ENCODE measurements around the gene STAC3.

The STAC3 gene

DNA sequence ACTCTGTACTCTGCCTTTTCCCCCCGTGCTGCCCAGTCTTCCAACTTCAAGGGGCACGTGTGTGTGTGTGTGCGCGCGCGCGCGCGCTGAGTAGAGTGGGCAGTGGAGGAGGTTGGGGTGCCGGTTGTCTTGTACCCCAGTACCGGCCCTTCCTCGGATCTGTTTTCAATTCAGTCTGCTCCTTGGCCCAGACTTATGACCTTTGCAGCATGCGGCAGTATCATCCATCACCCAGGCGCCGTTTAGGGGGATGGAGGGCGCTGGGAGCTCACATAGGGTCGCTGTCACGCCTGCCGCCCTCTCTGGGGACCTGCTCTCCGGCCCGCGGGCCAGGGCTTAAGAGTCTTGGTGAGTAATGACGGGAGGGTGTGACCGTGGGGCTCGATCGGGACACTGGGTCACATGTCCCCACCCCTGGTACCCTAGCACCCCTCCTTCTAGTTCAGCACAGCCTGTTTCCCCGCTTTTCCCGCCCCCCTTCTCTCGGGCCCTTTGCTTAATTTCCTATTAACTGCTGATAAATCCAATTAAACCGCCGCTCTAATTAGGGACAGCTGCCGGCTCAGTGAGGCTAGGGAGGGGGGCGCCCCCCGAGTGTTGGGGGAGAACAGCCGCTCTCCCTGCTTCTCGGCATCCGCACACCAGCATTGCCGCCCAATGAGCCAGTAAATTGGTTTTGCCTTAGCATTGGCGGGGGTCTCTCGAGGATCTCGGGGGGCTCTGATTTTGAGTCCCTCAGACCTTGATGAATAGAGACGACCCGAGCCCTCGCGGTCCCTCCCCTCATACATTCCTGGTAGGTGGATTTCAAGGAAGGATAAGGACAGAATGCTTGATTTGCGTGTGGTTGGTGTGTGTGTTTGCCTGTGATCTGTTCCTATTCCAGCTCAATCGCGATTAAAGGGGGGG is 9.3 kb downstream of the STAC3 start:
- peaks cover 50% of the 10 kb centered on the region for H3K4me1 ChIP-seq (ENCODE audit: control insufficient read depth, insufficient read depth, low read length)
- no peaks in the 10 kb centered on the region for H3K36me3 ChIP-seq (ENCODE audit: control insufficient read depth, insufficient read depth, low read length)
- peaks cover 81% of the 10 kb centered on the region for H3K27me3 ChIP-seq (ENCODE audit: control insufficient read depth, insufficient read depth, low read length, poor library complexity, severe bottlenecking)
- no peak overlapping the region for H3K4me3 ChIP-seq (ENCODE audit: insufficient read depth, low read depth, low read length)
- no peaks in the 10 kb centered on the region for H3K9me3 ChIP-seq (ENCODE audit: control insufficient read depth, low read length)
- no peak overlapping the region for H3K27ac ChIP-seq (ENCODE audit: insufficient read depth, low read depth, low read length, poor library complexity, severe bottlenecking)
- WGBS, 2 experiments: 11 to 13% methylated on average over 48 of the region's 48 CpGs

DNA sequence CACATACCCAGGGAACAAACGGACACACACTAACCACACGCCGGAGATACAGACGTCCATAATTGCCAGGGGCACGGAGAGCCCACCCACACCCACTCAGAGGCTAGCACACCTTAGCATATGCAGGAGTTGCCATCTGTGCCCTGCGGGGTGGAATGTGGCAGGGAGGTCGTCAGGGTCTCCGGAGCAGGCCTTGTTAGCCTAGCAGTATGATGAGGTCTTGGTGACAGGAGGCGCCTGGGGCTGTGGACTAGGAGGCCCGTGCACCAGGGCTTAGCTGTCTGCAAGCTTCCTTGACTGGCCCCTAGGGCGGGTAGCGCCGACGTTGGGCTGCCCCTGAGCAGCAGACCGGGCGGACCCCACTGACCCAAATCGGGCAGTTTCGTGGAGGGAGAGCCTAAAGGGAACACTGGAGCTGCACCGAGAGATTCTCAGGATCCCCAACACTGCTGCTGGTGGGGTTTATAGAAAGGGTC is 10.0 kb downstream of the STAC3 start:
- WGBS, 2 experiments: 8 to 9% methylated on average over 19 of the region's 19 CpGs
- no peak overlapping the region for H3K27ac ChIP-seq (ENCODE audit: insufficient read depth, low read depth, low read length, poor library complexity, severe bottlenecking)

DNA sequence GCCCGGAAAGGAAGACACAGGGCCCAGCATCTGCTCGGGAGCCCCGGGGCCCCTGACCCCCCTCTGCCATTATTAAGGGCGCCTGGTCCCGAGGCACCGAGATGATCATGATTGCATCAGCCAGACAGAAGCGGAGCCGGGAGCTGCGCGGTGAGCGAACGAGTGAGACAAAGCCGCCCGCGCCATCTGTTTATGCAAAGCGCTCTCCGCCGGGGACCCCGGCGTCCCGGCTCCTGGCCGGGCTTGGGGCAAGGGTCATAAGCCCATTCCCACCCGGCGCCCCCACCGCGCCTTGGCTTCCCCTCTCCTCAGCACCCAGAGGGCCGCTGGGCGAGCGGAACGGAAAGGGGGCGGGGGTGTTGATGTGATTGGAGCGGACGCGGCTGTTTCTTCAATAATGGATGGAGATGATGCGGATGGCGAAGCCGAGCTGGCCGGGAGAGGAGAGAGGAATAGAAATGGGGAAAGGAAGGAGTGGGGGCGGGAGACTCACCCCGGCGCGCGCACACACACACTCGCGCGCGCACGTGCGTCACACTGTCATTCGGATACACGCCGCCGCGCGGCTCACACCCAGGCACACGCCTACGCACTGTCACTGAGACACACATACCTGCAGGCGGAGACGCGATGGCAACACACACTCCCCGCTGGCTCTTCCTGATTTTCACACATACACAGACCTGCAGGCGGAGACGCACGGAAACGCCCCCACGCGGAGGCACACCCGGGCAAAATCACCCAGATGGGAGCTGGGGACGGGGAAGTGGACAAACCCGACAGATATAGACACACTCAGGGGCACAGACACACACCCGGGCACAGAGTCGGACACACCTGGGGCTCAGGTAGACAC is 10.7 kb downstream of the STAC3 start:
- peaks cover 95% of the 10 kb centered on the region for H3K27me3 ChIP-seq (ENCODE audit: control insufficient read depth, insufficient read depth, low read length, poor library complexity, severe bottlenecking)
- WGBS, 2 experiments: 3% methylated on average over 71 to 72 of the region's 72 CpGs
- H3K36me3 ChIP-seq (ENCODE audit: control insufficient read depth, insufficient read depth, low read length): no peaks in the 10 kb centered on the region
- H3K4me3 ChIP-seq (ENCODE audit: insufficient read depth, low read depth, low read length): peak overlapping the region; percentile 39
- no peaks in the 10 kb centered on the region for H3K9me3 ChIP-seq (ENCODE audit: control insufficient read depth, low read length)
- H3K27ac ChIP-seq (ENCODE audit: insufficient read depth, low read depth, low read length, poor library complexity, severe bottlenecking): no peak overlapping the region
- peaks cover 62% of the 10 kb centered on the region for H3K4me1 ChIP-seq (ENCODE audit: control insufficient read depth, insufficient read depth, low read length)

More for the DNA sequence above, 10.0 kb downstream of the STAC3 start:
- no peak overlapping the region for H3K4me3 ChIP-seq (ENCODE audit: insufficient read depth, low read depth, low read length)
- H3K9me3 ChIP-seq (ENCODE audit: control insufficient read depth, low read length): no peaks in the 10 kb centered on the region
- H3K36me3 ChIP-seq (ENCODE audit: control insufficient read depth, insufficient read depth, low read length): no peaks in the 10 kb centered on the region
- H3K4me1 ChIP-seq (ENCODE audit: control insufficient read depth, insufficient read depth, low read length): peaks cover 55% of the 10 kb centered on the region
- peaks cover 88% of the 10 kb centered on the region for H3K27me3 ChIP-seq (ENCODE audit: control insufficient read depth, insufficient read depth, low read length, poor library complexity, severe bottlenecking)

DNA sequence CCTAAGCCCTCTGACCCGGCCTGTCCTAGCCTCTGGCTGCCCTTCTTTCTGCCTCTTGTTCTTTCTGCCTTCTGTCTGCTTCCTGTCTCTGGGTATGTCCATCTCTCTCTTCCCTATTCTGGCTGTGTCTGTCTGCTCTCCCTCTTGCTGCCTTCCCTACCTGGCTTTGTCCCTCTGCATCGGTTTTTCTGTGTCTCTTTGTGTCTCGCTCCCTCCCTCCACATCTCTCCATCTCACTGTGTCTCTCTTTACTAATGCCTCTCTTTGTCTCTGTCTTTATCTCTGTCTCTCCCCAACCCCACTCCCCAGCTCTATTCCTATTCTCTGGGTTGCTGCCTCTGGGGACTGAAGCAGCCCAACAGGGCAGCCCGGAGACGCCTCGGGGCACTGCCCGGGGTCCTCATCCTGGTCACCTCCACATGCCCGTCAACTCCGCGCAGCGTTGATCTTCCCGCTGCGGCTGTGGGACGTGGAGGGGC is 11.4 kb downstream of the STAC3 start:
- Histone ChIP-seq H3K36me3 (ENCODE audit: control insufficient read depth, insufficient read depth, low read length) (no peaks in the 10 kb centered on the region), H3K4me3 (ENCODE audit: insufficient read depth, low read depth, low read length) (peak overlapping the region; percentile 39), H3K9me3 (ENCODE audit: control insufficient read depth, low read length) (no peaks in the 10 kb centered on the region), H3K27me3 (ENCODE audit: control insufficient read depth, insufficient read depth, low read length, poor library complexity, severe bottlenecking) (peaks cover 98% of the 10 kb centered on the region), H3K4me1 (ENCODE audit: control insufficient read depth, insufficient read depth, low read length) (peaks cover 67% of the 10 kb centered on the region), H3K27ac (ENCODE audit: insufficient read depth, low read depth, low read length, poor library complexity, severe bottlenecking) (no peak overlapping the region)
- 3% methylated on average over 14 of the region's 14 CpGs for WGBS, 2 experiments

GRCh38 chr12:57238854-57239554 is 12.0 kb downstream of the STAC3 start:
- H3K27ac ChIP-seq (ENCODE audit: insufficient read depth, low read depth, low read length, poor library complexity, severe bottlenecking): peak overlapping the region; percentile 47

GRCh38 chr12:57237932-57238853 is 12.8 kb downstream of the STAC3 start:
- H3K9me3 ChIP-seq (ENCODE audit: control insufficient read depth, low read length): no peaks in the 10 kb centered on the region
- peaks cover 67% of the 10 kb centered on the region for H3K4me1 ChIP-seq (ENCODE audit: control insufficient read depth, insufficient read depth, low read length)
- peaks cover 83% of the 10 kb centered on the region for H3K27me3 ChIP-seq (ENCODE audit: control insufficient read depth, insufficient read depth, low read length, poor library complexity, severe bottlenecking)
- peak overlapping the region; percentile 45 for H3K4me3 ChIP-seq (ENCODE audit: insufficient read depth, low read depth, low read length)
- 2 to 3% methylated on average over 63 of the region's 63 CpGs for WGBS, 2 experiments
- peak overlapping the region; percentile 47 for H3K27ac ChIP-seq (ENCODE audit: insufficient read depth, low read depth, low read length, poor library complexity, severe bottlenecking)
- peaks cover 9% of the 10 kb centered on the region for H3K36me3 ChIP-seq (ENCODE audit: control insufficient read depth, insufficient read depth, low read length)

More at GRCh38 chr12:57238854-57239554, 12.0 kb downstream of the STAC3 start:
- Histone ChIP-seq H3K4me3 (ENCODE audit: insufficient read depth, low read depth, low read length) (peak overlapping the region; percentile 45), H3K4me1 (ENCODE audit: control insufficient read depth, insufficient read depth, low read length) (peaks cover 67% of the 10 kb centered on the region), H3K27me3 (ENCODE audit: control insufficient read depth, insufficient read depth, low read length, poor library complexity, severe bottlenecking) (peaks cover 91% of the 10 kb centered on the region), H3K36me3 (ENCODE audit: control insufficient read depth, insufficient read depth, low read length) (peaks cover 2% of the 10 kb centered on the region), H3K9me3 (ENCODE audit: control insufficient read depth, low read length) (no peaks in the 10 kb centered on the region)
- 3% methylated on average over 47 of the region's 47 CpGs for WGBS, 2 experiments

DNA sequence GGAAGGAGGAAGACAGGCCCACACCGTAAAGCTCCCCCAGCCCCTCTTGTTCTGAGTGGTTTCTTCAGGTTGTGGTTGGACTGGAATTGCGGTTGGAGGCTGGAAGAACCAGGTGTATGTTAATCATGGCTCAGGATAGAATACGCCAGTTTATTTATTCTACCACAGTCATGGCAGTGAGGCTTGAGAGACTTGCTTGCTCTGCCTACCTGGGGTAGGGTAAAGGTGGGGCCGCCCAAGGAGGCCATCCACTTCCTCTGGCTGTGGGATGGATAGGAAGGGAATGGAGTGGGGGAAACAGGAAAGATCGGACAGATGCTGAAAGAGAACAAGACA is 13.4 kb downstream of the STAC3 start:
- H3K9me3 ChIP-seq (ENCODE audit: control insufficient read depth, low read length): no peaks in the 10 kb centered on the region
- WGBS, 2 experiments: 48 to 56% methylated on average over 5 of the region's 5 CpGs
- H3K27me3 ChIP-seq (ENCODE audit: control insufficient read depth, insufficient read depth, low read length, poor library complexity, severe bottlenecking): peaks cover 77% of the 10 kb centered on the region

DNA sequence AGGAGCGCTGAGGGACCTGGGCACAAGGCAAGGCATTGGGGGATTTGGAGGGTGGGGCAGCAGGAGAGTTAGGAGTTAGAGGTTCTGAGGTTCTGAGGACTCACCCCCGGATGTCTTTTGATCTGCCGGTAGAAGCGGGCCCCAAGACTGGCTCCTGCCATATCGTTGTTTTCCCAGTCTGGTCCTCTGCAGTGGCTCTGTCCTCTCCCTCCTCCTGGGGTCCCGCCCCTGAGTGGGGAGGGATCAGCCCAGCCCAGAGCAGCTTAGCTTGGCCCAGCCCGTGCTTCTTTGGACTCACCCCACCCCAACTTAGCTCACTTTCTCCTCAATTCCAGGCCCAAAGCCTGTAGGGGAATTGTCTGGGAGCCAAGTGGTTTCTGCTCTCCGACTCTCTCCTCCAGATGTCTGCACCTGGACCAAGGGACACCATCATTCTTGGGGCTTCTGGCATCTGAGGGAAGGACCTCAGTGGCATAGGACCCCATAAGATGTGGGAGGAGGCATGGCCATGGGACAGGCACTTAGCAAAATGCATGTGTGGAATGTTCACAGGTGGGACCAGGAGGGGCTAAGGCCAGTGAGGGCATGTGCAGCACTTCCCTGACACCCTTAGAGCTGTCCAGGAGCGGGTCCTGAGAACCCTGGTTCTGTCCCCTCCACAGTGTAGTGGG is 13.9 kb downstream of the STAC3 start:
- peaks cover 21% of the 10 kb centered on the region for H3K36me3 ChIP-seq (ENCODE audit: control insufficient read depth, insufficient read depth, low read length)
- no peaks in the 10 kb centered on the region for H3K9me3 ChIP-seq (ENCODE audit: control insufficient read depth, low read length)
- peaks cover 62% of the 10 kb centered on the region for H3K4me1 ChIP-seq (ENCODE audit: control insufficient read depth, insufficient read depth, low read length)
- 46 to 49% methylated on average over 9 of the region's 9 CpGs for WGBS, 2 experiments
- H3K27ac ChIP-seq (ENCODE audit: insufficient read depth, low read depth, low read length, poor library complexity, severe bottlenecking): no peak overlapping the region
- peaks cover 72% of the 10 kb centered on the region for H3K27me3 ChIP-seq (ENCODE audit: control insufficient read depth, insufficient read depth, low read length, poor library complexity, severe bottlenecking)
- H3K4me3 ChIP-seq (ENCODE audit: insufficient read depth, low read depth, low read length): no peak overlapping the region

More for the DNA sequence above, 13.4 kb downstream of the STAC3 start:
- H3K27ac ChIP-seq (ENCODE audit: insufficient read depth, low read depth, low read length, poor library complexity, severe bottlenecking): no peak overlapping the region
- peaks cover 67% of the 10 kb centered on the region for H3K4me1 ChIP-seq (ENCODE audit: control insufficient read depth, insufficient read depth, low read length)
- H3K36me3 ChIP-seq (ENCODE audit: control insufficient read depth, insufficient read depth, low read length): peaks cover 16% of the 10 kb centered on the region
- peak overlapping the region; percentile 45 for H3K4me3 ChIP-seq (ENCODE audit: insufficient read depth, low read depth, low read length)
